Measurements from ENCODE around the gene MVB12B.
A peak's percentile ranks its signal among the peaks of the same experiment; 100 is the strongest.

MVB12B gene

GRCh38 chr9:126386088-126386487 is 59.5 kb downstream of the MVB12B start:
- ATAC-seq (ENCODE audit: low read depth) = peak; percentile 81
- Histone ChIP-seq H3K36me3 (ENCODE audit: low read depth) (no peaks in the 10 kb centered on the region), H3K9me3 (ENCODE audit: severe bottlenecking) (no peaks in the 10 kb centered on the region), H3K4me3 (ENCODE audit: severe bottlenecking) (no peak overlapping the region), H3K27ac (ENCODE audit: poor library complexity, severe bottlenecking) (no peak overlapping the region), H3K4me1 (ENCODE audit: insufficient read depth, poor library complexity, severe bottlenecking) (no peaks in the 10 kb centered on the region), H3K27me3 (ENCODE audit: insufficient read depth, poor library complexity, severe bottlenecking) (no peaks in the 10 kb centered on the region)
- TF ChIP-seq, protein P1, sequence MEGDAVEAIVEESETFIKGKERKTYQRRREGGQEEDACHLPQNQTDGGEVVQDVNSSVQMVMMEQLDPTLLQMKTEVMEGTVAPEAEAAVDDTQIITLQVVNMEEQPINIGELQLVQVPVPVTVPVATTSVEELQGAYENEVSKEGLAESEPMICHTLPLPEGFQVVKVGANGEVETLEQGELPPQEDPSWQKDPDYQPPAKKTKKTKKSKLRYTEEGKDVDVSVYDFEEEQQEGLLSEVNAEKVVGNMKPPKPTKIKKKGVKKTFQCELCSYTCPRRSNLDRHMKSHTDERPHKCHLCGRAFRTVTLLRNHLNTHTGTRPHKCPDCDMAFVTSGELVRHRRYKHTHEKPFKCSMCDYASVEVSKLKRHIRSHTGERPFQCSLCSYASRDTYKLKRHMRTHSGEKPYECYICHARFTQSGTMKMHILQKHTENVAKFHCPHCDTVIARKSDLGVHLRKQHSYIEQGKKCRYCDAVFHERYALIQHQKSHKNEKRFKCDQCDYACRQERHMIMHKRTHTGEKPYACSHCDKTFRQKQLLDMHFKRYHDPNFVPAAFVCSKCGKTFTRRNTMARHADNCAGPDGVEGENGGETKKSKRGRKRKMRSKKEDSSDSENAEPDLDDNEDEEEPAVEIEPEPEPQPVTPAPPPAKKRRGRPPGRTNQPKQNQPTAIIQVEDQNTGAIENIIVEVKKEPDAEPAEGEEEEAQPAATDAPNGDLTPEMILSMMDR (IDR thresholded peaks at IDR 0.05; ENCODE audit: poor library complexity, severe bottlenecking) = peak; percentile 65
- DNase-seq (ENCODE audit: low spot score) = no peak

DNA sequence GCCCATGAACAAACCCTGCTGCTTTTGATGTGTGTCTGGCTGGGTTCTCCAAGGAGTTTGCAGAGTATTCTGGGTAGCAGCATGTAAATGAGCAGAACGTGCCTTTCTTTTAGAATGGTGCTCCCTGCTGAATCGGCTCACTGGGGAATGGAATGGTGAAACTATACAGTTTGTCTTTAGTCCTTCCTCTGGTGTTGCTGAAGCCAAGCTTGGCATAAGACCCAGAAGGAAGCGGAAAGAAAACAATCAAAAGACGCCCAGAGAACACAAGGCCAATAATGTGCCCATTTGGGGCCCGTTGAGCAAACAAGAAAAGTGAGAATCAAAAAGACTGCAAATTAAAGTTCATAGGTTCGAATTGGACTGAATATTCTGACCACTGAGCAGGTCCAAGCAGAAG is 60.1 kb downstream of the MVB12B start:
- Histone ChIP-seq H3K27ac (ENCODE audit: poor library complexity, severe bottlenecking) (no peak overlapping the region), H3K9me3 (ENCODE audit: severe bottlenecking) (no peaks in the 10 kb centered on the region), H3K4me1 (ENCODE audit: insufficient read depth, poor library complexity, severe bottlenecking) (no peaks in the 10 kb centered on the region), H3K36me3 (ENCODE audit: low read depth) (no peaks in the 10 kb centered on the region), H3K4me3 (ENCODE audit: severe bottlenecking) (no peak overlapping the region), H3K27me3 (ENCODE audit: insufficient read depth, poor library complexity, severe bottlenecking) (no peaks in the 10 kb centered on the region)
- TF ChIP-seq, protein P1 (IDR thresholded peaks at IDR 0.05; ENCODE audit: poor library complexity, severe bottlenecking) = no peak
- ATAC-seq (ENCODE audit: low read depth) (no peak), DNase-seq (ENCODE audit: low spot score) (no peak)

DNA sequence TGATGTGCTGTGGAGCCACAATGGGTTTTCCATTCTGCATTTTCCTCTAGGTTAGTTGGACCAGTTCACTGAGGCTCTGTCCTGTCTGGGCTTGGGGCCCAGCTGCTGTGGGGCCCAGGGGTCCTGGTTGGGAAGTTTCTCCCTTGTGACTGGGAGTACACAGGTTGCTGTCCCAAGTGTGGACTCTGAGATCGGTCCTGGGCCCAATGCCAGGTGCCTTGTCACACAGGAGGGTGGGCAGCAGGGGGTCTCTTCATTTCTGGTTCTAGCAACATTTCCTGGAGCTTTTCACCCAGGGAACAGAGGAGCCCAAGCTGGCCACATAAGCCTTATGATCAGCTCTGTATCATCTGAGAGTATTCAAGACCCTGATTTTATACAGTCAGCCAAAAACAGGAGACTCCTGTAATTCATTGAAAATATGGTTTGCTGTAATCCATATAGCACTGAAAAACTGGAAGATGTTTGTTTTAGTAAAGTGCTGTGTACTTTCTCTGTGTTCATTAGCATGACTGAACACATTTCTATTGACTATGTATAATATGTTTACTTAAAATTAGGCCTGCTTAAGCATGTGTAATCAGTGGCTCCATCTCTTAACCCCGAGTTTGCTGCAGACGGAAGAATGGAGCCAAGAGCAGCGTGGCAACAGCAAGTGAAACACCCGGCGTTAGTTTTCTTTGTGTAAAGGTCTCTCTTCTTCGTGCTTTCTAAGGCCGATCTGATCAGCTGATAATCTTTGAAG is 62.5 kb downstream of the MVB12B start:
- H3K27ac ChIP-seq (ENCODE audit: poor library complexity, severe bottlenecking) = no peak overlapping the region
- DNase-seq (ENCODE audit: low spot score) = no peak
- no peaks in the 10 kb centered on the region for H3K27me3 ChIP-seq (ENCODE audit: insufficient read depth, poor library complexity, severe bottlenecking)
- no peak for ATAC-seq (ENCODE audit: low read depth)
- no peaks in the 10 kb centered on the region for H3K9me3 ChIP-seq (ENCODE audit: severe bottlenecking)
- H3K4me3 ChIP-seq (ENCODE audit: severe bottlenecking) = no peak overlapping the region
- H3K36me3 ChIP-seq (ENCODE audit: low read depth) = no peaks in the 10 kb centered on the region
- TF ChIP-seq, protein P1 (IDR thresholded peaks at IDR 0.05; ENCODE audit: poor library complexity, severe bottlenecking) = no peak
- H3K4me1 ChIP-seq (ENCODE audit: insufficient read depth, poor library complexity, severe bottlenecking) = peaks cover 2% of the 10 kb centered on the region

GRCh38 chr9:126389992-126390391 is 63.4 kb downstream of the MVB12B start:
- Histone ChIP-seq H3K4me1 (ENCODE audit: insufficient read depth, poor library complexity, severe bottlenecking) (peaks cover 2% of the 10 kb centered on the region), H3K4me3 (ENCODE audit: severe bottlenecking) (no peak overlapping the region), H3K27ac (ENCODE audit: poor library complexity, severe bottlenecking) (no peak overlapping the region), H3K27me3 (ENCODE audit: insufficient read depth, poor library complexity, severe bottlenecking) (no peaks in the 10 kb centered on the region), H3K36me3 (ENCODE audit: low read depth) (no peaks in the 10 kb centered on the region), H3K9me3 (ENCODE audit: severe bottlenecking) (no peaks in the 10 kb centered on the region)
- ATAC-seq (ENCODE audit: low read depth) = no peak
- DNase-seq (ENCODE audit: low spot score) = no peak
- TF ChIP-seq, protein P1 (IDR thresholded peaks at IDR 0.05; ENCODE audit: poor library complexity, severe bottlenecking) = no peak

DNA sequence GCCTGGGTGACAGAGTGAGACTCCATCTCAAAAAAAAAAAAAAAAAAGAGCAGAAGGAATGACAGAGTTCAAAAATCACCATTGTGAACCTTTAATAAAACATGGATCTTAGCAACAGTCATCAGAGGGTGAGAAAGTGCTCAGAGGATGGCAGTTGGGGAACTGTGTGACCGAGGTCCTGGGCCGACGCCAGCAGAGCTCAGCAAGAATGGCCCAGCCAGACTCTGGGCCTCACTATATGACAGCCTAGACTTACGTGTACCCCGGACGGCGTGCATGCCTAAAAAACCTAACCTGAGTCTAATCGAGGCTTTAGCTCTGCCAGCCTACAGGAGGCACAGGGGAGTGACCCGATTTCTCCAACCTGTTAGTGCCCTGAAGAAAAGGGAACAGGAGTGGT is 64.3 kb downstream of the MVB12B start:
- Histone ChIP-seq H3K27ac (ENCODE audit: poor library complexity, severe bottlenecking) (no peak overlapping the region), H3K4me1 (ENCODE audit: insufficient read depth, poor library complexity, severe bottlenecking) (peaks cover 11% of the 10 kb centered on the region), H3K27me3 (ENCODE audit: insufficient read depth, poor library complexity, severe bottlenecking) (no peaks in the 10 kb centered on the region), H3K4me3 (ENCODE audit: severe bottlenecking) (no peak overlapping the region), H3K36me3 (ENCODE audit: low read depth) (no peaks in the 10 kb centered on the region), H3K9me3 (ENCODE audit: severe bottlenecking) (no peaks in the 10 kb centered on the region)
- ATAC-seq (ENCODE audit: low read depth) (no peak), DNase-seq (ENCODE audit: low spot score) (no peak)
- TF ChIP-seq, protein P1 (IDR thresholded peaks at IDR 0.05; ENCODE audit: poor library complexity, severe bottlenecking) = no peak

All from RWPE2 (cell line).